Mesenteric fat pad (tissue), 1 donor: ENCODE data around the gene ANO7. TPM values are rescaled to one million over a fixed set of nuclear protein-coding genes. Genes with fewer than 3 reads are reported as not detected.

ENCODE experiments used
- DNase-seq: peaks from one replicate; pipeline ENCODE4 v3.0.0-alpha.2; 2020; ENCODE audit warnings: low spot score
- total RNA-seq: library from RNA; stranded (reverse); fragmentation: NEBNext Ultra II Directional; extraction: Animal tissue kit (Norgen Biotek cat#: 25700); gene quantifications from one replicate; pipeline ENCODE4 v1.2.1, GENCODE V29; 2021
- donor health status: DM: yes; HTN: yes; CAD: no.

Gene ANO7
- total RNA-seq, 1 donor from 2014 or later: 1.7 TPM

GRCh38 chr2:241225983-241226382 lies 37.5 kb downstream of the ANO7 start:
- DNase-seq: no peak

DNA sequence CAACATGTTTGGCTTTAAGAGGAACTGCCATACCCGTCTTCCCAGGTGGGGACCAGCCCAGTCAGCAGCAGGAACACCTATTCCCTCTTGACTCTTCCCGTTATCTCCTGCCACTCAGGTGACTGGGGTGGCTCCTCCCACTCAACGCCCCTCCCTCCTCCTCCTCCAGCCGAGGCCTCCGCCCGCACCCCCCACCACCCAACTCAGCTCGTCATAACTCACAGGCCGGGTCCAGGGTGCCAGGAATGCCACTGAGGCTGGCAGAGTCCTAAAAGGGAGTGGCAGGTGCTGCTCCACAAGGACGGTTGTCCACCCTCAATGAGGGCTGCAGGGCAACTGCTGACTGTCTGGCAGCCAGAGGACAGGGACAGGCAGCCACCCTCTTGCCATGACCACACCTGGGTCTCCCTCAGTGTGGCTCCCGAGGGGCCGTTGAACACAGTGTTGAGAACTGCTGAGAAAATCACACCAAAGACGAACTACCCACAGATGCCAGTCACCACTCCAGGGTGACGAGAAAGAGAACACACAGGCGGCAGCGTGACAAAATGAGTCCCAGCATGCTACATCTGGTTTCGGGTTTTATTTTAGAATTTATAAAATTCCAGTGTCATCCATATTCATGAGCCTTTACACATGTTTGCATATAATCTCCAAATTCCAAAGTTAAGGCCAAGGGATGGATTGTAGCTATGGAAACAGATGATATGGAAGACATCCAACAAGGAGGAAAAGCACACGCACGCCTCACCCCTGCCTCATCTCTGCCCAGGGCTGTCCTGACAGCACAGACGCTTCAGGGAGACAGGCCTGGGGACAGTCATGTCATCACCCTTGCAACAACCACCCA lies 38.5 kb downstream of the ANO7 start:
- DNase-seq: no peak

GRCh38 chr2:241227594-241227993 lies 39.1 kb downstream of the ANO7 start:
- DNase-seq: no peak

DNA sequence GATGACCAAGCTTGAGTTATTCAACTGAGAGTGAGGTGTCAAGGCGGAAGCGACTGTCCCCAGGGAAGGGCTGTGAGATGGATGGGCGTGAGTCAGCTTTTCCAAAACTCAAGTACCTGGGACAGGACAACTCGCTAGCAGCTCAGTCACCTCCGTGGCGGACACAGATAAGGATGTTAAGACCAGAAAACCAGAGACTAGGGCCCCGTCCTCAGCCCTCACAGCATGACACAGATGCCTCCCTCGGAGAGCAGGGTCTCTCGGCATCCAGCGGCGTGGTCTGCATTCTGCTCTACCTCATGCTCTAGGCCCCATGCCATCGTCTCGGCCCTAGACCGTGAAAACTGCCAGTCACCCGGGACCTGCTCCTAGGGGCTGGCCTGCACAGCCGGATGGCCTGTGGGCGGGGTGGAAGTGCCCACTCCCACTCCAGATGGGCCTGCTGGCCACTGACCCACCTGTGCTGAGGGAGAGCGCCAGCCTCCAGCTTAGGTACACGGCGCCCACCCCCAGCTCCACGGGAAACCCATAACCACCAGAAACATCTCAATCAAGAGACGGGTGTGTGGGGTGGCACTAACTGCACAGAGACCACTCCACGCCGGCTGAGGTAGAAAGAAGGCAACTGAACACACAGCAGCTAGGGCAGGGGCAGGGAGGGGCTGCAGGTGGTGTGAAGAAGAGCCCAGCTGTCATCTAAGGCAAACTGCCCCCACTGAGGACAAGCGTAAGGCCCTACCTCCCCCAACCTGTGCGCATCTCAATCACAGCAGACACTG lies 39.8 kb downstream of the ANO7 start:
- DNase-seq: no peak

GRCh38 chr2:241228860-241229516 lies 40.5 kb downstream of the ANO7 start:
- no peak for DNase-seq

GRCh38 chr2:241229563-241230401 lies 41.3 kb downstream of the ANO7 start:
- no peak for DNase-seq

- DNase-seq: no peak
Measured at GRCh38 chr2:241230435-241230834, 42.0 kb downstream of the ANO7 start.

GRCh38 chr2:241232736-241233575 lies 44.5 kb downstream of the ANO7 start:
- no peak for DNase-seq

DNA sequence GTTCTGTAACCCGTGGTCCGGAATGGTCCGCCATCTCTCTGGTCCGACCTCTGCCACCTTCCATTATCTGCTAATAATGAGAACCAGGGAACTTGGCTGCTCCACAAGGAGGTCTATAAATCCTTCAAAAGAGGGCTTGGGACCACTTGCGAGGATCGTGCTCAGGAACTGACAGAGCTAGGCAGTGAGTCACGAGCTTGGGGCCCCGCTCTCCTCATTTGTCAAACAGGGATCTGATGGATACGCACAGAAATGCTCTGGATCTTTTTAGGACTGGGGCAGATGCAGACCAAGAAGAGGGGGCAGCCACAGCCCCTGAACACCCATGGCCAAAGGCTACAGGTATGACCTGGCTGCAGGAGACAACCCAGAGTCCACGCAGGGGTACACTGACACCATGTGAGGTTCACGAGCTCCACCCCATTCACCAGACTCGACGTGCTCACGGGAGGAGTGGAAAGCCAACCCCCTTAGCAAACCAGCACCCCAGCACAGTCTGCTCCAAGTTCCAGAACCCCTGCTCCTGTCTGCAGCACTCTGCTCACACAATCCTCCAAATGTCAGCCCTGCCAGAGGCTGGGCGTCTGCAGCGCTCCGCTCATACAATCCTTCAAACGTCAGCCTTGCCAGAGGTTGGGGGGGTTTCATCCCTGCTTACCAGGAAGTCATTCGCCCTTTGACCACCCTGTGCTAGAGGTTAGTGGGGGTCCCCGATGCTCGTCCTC lies 45.8 kb downstream of the ANO7 start:
- DNase-seq: no peak

DNA sequence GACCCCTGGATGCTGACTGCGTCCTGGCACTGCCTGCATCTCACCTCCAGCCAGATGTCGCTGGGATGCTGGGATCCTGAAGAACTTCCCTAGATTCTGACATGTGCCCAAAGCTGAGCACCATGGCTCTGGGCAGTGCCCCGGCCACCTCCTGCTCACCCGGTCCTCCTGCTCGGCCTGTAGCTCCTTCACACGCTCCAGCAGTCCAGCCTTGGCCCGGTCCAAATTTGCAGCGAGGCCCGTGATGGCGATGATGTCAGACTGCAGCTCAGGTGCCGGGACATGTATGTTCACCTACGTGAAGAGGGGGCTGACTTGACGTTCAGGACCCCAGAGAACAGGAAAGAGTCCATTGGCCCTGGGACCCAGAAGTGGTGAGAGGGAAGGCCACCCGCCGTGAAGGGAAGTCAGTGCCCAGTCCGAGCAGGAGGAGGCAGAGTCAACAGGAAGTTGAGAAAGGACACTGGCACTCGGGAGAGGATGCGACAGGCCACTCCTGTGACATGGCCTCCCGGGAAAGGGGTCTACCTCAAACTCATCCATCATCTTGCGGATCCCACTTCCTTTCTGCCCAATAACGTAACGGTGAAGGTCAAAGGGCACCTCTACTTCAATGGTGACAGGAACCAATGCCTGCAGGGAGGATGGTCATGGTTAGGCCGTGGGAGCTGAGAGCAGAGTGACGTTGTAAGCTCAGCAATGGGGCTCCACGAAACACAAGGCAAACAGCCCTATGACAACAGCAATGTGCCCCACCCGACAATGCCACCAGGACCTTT lies 46.7 kb downstream of the ANO7 start:
- no peak for DNase-seq

GRCh38 chr2:241235859-241236593 lies 47.5 kb downstream of the ANO7 start:
- DNase-seq: no peak

GRCh38 chr2:241237047-241237446 lies 48.6 kb downstream of the ANO7 start:
- DNase-seq: no peak

- no peak for DNase-seq
Measured at GRCh38 chr2:241237949-241238371, 49.5 kb downstream of the ANO7 start.

DNA sequence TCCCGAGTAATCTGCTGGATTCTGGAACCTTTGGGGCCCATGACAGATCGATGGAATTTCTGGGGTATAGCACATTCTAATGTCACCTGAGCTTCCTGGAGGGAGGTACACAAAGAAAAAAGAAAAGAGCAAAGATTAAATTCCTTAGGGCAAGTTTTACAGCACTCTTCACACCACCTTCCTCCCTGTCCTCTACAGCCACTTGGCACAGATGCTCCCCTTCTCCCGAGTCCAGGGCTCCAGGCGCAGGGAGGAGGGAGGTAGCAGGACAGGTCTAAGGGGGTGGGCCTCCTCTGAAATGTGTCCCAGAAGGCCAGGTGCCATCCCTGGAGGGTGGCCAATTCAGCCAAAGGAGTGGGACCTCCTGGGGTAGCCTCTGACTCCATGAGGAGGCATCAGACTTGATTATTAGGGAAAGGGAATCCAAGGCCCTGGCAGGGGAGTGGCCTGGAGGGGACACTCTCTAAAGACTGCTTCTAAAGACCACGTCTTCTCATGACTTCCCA lies 50.3 kb downstream of the ANO7 start:
- DNase-seq: no peak

DNA sequence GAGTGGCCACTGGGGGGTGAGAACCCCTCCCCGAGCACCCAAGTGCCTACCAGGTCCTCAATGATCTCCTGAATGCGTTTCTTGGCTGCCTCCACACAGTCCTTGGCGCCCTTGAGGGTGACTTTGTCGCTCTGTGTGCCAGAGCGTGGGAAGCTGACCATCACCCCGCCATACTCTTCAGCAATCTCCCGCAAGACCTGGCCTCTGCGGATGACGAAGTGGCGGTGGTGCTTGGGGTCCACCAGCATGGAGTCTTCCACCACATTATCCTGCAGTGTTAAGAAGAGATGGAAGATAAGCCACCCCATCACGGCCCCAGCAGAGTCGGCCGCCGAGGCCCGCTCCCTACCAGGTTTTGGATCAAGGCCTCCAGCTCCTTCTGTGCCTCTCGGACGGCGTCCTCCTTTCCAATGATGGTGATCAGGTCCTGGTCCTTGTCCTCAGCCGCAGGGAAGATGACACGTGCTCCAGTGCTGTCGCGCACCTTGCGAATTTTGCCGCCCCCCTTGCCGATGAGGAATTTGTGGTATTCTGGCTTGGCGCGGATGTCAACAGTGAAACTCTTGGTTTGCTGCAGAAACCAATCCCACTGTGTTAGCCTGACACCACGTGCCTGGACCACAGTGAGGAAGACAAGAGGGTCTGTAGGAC lies 51.2 kb downstream of the ANO7 start:
- no peak for DNase-seq

GRCh38 chr2:241240320-241241004 lies 52.0 kb downstream of the ANO7 start:
- DNase-seq: no peak

GRCh38 chr2:241241669-241242068 lies 53.2 kb downstream of the ANO7 start:
- DNase-seq: no peak
